Measurements from ENCODE around the gene PAPSS1.

GRCh38 chr4:107736037-107736436 is 16.0 kb upstream of the PAPSS1 start:
- TF ChIP-seq CTCF (IDR thresholded peaks at IDR 0.05; ENCODE audit: extremely low read depth in 1 of 2, insufficient read depth in 1 of 2, low read depth in 1 of 2, low read length in 2 of 2) (no peak), POLR2A (IDR thresholded peaks at IDR 0.05; ENCODE audit: low read depth, low read length) (no peak), MYC (IDR thresholded peaks at IDR 0.05; ENCODE audit: low read depth, low read length) (no peak), EZH2 (IDR thresholded peaks at IDR 0.05; ENCODE audit: borderline replicate concordance, low read depth, low read length, severe bottlenecking) (no peak)
